HG02885 (cell line): ENCODE measurements around the gene MYL4.
"Not testable (repeated sequence)": the region's sequence is repeated elsewhere in the genome, so short reads cannot be mapped to it uniquely, and the experiment has no call there.

Experiments
- ATAC-seq: cut with Tn5 transposase; IDR thresholded peaks from one replicate; pipeline ENCODE4 v1.9.1; 2021; ENCODE audit warnings: mild to moderate bottlenecking; ENCODE audit not compliant: unreplicated experiment, poor library complexity

MYL4 gene

GRCh38 chr17:47268964-47269363 is 59.8 kb downstream of the MYL4 start:
- not testable (repeated sequence) for ATAC-seq

- not testable (repeated sequence) for ATAC-seq
Measured at GRCh38 chr17:47269561-47270280, 60.6 kb downstream of the MYL4 start.

- no peak for ATAC-seq
Measured at GRCh38 chr17:47270946-47271705, 62.0 kb downstream of the MYL4 start.

GRCh38 chr17:47272491-47272890 is 63.3 kb downstream of the MYL4 start:
- ATAC-seq, result no peak

GRCh38 chr17:47273245-47273644 is 64.1 kb downstream of the MYL4 start:
- no peak for ATAC-seq
